Motor neuron (in vitro differentiated cells): Measurements from ENCODE around the gene ZNF182. TPM values are rescaled to one million over a fixed set of nuclear protein-coding genes. Genes with fewer than 3 reads are reported as not detected.
"Not testable (repeated sequence)": the region's sequence is repeated elsewhere in the genome, so short reads cannot be mapped to it uniquely, and the experiment has no call there.

Source experiments
- ATAC-seq, 8 experiments: fragments of 200-7000 bp; cut with Tn5 transposase; replicated peaks in 6 of 8; 2 replicates each; pipeline ENCODE4 v1.8.0; 2021; ENCODE audit warnings: mild to moderate bottlenecking in 8 of 8, moderate library complexity in 8 of 8
- H3K27ac ChIP-seq, 2 donors: fragments of 250-450 bp; sonication (Bioruptor Pico); 2 replicates each; pipeline ENCODE4 v1.9.0; 2021; ENCODE audit warnings: antibody characterized with exemption in 2 of 2, mild to moderate bottlenecking in 2 of 2, moderate library complexity in 1 of 2
- H3K4me1 ChIP-seq, 2 donors: fragments of 250-450 bp; sonication (Bioruptor Pico); replicated peaks in 1 of 2; 2 replicates each; pipeline ENCODE4 v1.6.1; 2021; ENCODE audit warnings: antibody characterized with exemption in 2 of 2, mild to moderate bottlenecking in 2 of 2, moderate library complexity in 1 of 2
- H3K4me3 ChIP-seq, 5 donors: fragments of 250-450 bp; sonication (Bioruptor Pico); 2 replicates each; pipeline ENCODE4 v1.9.0; 2021; ENCODE audit warnings: antibody characterized with exemption in 5 of 5, mild to moderate bottlenecking in 5 of 5, moderate library complexity in 4 of 5
- WGBS, 10 experiments: fragments of 450-650 bp; shearing (Covaris generic); methylation state at CpG; one replicate each; pipeline ENCODE4 v1.0.0; 2022; 5-methylcytosine and 5-hydroxymethylcytosine counted together
- in situ Hi-C, 9 experiments: fragments of 400-800 bp; cut with MboI; loops; one replicate each; pipeline ENCODE4 v1.15.0; 2021; ENCODE audit warnings: low sequenced_read_pairs in 9 of 9, low pct_unique_long_range_greater_than_20kb in 2 of 9; ENCODE audit not compliant: unreplicated experiment in 9 of 9
- total RNA-seq, 8 experiments: library from RNA; unstranded; fragments of 300-600 nt; gene quantifications; 2 replicates each; pipeline versions ENCODE4 v1.2.3 to v1.2.4, GENCODE V29; 2022

The ZNF182 gene
- total RNA-seq, 8 experiments from 2014 or later = 3.2 to 7.8 (median 5.6) TPM

DNA sequence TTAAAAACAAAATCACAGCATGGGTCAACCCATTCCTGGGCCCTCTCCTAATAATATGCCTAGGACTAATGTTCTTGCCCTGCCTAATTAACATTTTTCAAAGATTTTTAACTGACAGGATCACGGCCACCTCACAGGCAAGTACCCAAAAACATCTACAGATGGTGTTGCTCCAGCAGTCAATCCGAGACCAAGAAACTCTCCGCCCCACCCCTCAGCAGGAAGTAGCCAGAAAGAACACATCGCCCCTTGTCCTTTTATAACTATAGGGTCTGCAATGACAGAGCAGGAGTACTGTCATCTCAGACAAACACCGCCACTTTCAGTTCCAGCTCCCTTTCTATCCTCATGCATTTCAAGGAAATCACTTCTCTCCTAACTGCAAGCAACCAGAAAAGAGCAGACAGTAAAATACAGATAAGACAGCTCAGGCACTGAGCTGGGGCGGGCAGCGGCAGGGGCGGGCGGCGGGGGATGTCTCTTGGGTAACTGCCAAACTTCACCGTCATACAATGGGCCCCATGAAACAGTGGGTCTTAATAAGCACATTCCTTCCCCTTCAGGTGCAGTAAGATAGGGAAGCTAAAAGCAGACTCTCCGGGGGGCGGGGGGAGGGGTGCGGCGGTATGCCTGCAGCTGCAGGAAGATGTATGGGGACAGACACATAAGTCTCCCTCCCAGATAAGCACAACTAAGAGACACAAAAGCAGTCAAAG is 67.4 kb downstream of the ZNF182 start:
- ATAC-seq = peak in 1 of 8 experiments; percentile 13
- Histone ChIP-seq H3K4me1 (no peaks in the 10 kb centered on the region), H3K4me3 (no peak overlapping the region), H3K27ac (no peak overlapping the region)
- in situ Hi-C loops = no loop called here
- 0 to 42% methylated on average over 1 to 4 of the region's 15 CpGs; no CpG with 5 or more reads in 8 of the 10 experiments for WGBS, 10 experiments

DNA sequence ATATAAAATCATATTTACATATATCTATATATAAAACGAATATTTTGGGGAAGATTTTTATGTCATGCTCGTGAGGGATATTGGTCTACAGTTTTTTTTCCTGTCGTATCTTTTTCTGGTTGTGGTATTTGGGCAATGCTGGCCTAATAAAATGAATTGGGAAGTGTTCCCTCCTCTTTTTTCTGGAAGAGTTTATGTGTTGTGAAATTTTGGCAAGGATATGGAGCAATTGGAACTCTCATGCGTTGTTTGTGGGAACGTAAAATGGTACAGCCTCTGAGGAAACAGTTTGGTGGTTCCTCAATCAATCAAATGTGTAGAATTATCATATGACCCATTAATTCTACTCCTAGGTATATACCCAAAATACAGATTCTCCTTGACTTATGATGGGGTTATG is 69.8 kb downstream of the ZNF182 start:
- in situ Hi-C loops = no loop called here
- no peak overlapping the region for H3K27ac ChIP-seq
- no peaks in the 10 kb centered on the region for H3K4me1 ChIP-seq
- H3K4me3 ChIP-seq = no peak overlapping the region
- ATAC-seq = no peak
- 2 to 100% (median 42%) methylated on average over 1 to 5 of the region's 5 CpGs; no CpG with 5 or more reads in 5 of the 10 experiments for WGBS, 10 experiments

DNA sequence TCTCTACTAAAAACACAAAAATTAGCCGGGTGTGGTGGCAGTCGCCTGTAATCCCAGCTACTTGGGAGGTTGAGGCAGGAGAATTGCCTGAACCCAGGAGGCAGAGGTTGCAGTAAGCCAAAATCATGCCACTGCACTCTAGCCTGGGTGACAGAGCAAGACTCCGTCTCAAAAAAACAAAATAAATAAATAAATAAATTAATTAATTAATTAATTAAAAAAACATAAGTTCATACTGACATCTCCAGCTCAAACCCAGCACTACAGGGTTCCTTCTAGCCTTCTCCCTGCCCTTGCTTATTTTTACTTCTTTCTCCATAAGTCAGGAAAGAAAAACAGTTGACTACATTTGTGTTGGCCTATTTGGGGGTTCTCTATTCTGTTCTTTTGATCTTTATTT is 71.8 kb downstream of the ZNF182 start:
- in situ Hi-C loops, H3K27ac ChIP-seq, H3K4me1 ChIP-seq, ATAC-seq, H3K4me3 ChIP-seq: not testable (repeated sequence)
- WGBS, 10 experiments = 45 to 100% methylated on average over 1 of the region's 3 CpGs; no CpG with 5 or more reads in 8 of the 10 experiments

DNA sequence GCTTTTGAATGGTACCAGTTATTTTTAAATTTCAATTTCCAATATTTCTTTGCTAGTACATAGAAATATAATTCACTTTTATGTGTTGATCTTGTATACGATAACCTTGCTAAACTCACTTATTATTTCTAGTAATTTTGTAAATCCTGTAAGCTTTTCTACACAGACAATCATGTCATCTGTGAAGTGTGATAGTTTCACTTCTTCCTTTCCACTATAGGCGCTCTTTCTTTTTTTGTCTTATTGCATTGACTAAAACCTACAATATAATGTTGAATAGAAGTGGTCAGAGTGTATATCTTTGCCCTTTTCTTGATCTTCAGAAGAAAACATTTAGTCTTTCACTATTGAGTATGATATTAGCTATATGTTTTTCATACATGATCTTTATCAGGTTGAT is 76.6 kb downstream of the ZNF182 start:
- in situ Hi-C loops = no loop called here
- no peaks in the 10 kb centered on the region for H3K4me1 ChIP-seq
- WGBS, 10 experiments = 51 to 100% (median 98%) methylated on average over 1 to 2 of the region's 2 CpGs; no CpG with 5 or more reads in 4 of the 10 experiments
- H3K27ac ChIP-seq = no peak overlapping the region
- no peak overlapping the region for H3K4me3 ChIP-seq
- ATAC-seq = no peak

Other genes with a start within 250 kb of the ZNF182 start
- gene ZNF81, start 167.1 kb downstream of the ZNF182 start, total RNA-seq = 10 to 100 TPM in 4 of 8 experiments, 1 to 10 TPM in 4; 8.2 to 12.1 (median 9.7) TPM
- gene SPACA5, start 3.0 kb upstream of the ZNF182 start, total RNA-seq = not detected
- 1 to 10 TPM in 2 of 8 experiments, under 1 TPM in 5, not detected in 1; 0.16 to 1.8 (median 0.31) TPM for gene ZNF630, start 67.7 kb upstream of the ZNF182 start, total RNA-seq
- gene SPACA5B, start 126.6 kb upstream of the ZNF182 start, total RNA-seq = not detected
- gene SSX5, start 192.8 kb upstream of the ZNF182 start, total RNA-seq = not detected